Adrenal gland (tissue), 12 donors: ENCODE data around the gene INKA2. TPM values are rescaled to one million over a fixed set of nuclear protein-coding genes. Genes with fewer than 3 reads are reported as not detected.
A peak's percentile ranks its signal among the peaks of the same experiment; 100 is the strongest.

Source experiments
- DNase-seq, 7 donors: peaks; one replicate each; pipeline ENCODE4 v3.0.0-alpha.2; 2019 to 2020
- H3K27ac ChIP-seq, 5 donors: fragments of 200-600 bp; sonication (generic) in 4 of 5; 1 replicate in 3 of 5; 2 replicates in 2 of 5; pipeline versions ENCODE4 v1.5.1 to v1.8.0; 2016 to 2020; ENCODE audit warnings: mild to moderate bottlenecking in 1 of 5
- H3K27me3 ChIP-seq: fragments of 200-600 bp; 2 replicates; pipeline ENCODE4 v1.8.0; 2021
- H3K36me3 ChIP-seq, 2 donors: fragments of 200-600 bp; replicated peaks in 1 of 2; 1 replicate in 1 of 2; 2 replicates in 1 of 2; pipeline versions ENCODE4 v1.5.1 to v1.8.0; 2018 to 2022
- H3K4me1 ChIP-seq, 2 donors: fragments of 200-600 bp; replicated peaks in 1 of 2; 1 replicate in 1 of 2; 2 replicates in 1 of 2; pipeline versions ENCODE4 v1.5.1 to v1.8.0; 2018 to 2021
- H3K4me3 ChIP-seq, 4 donors: fragments of 200-600 bp; sonication (generic) in 3 of 4; one replicate each; pipeline ENCODE4 v1.5.1; 2016 to 2018
- H3K9me3 ChIP-seq, 3 donors: fragments of 200-600 bp; sonication (generic) in 1 of 3; replicated peaks in 1 of 3; 1 replicate in 2 of 3; 2 replicates in 1 of 3; pipeline versions ENCODE4 v1.5.1 to v1.8.0; 2016 to 2021
- CTCF ChIP-seq, 6 experiments: fragments of 450-650 bp in 4 of 6; fragments of 200-600 bp in 2 of 6; sonication (generic) in 1 of 6; IDR thresholded peaks; 1 replicate in 5 of 6; 2 replicates in 1 of 6; pipeline versions ENCODE4 v1.5.1 to v1.8.0; 2016 to 2021; ENCODE audit warnings: antibody characterized with exemption in 6 of 6, mild to moderate bottlenecking in 2 of 6, moderate library complexity in 1 of 6
- POLR2A ChIP-seq, 2 donors: fragments of 450-650 bp; IDR thresholded peaks; one replicate each; pipeline ENCODE4 v1.6.1; 2017; ENCODE audit warnings: antibody characterized with exemption in 2 of 2, mild to moderate bottlenecking in 2 of 2, moderate library complexity in 1 of 2
- WGBS, 4 donors: extraction: QIAGEN DNeasy Blood & Tissue Kit in 2 of 4; methylation state at CpG; one replicate each; pipeline versions ENCODE4 v1.1.5 to v1.1.7; 2013 to 2017; 5-methylcytosine and 5-hydroxymethylcytosine counted together
- intact Hi-C, 2 donors: fragments of 100-400 bp; cut with DNase I; formaldehyde crosslinking; loops; one replicate each; pipeline versions ENCODE4 v1.14.1 to v1.15.0; 2022 to 2023
- polyA plus RNA-seq, 3 donors: library from polyadenylated mRNA; stranded (reverse); fragments of 200-250 nt in 2 of 3; fragments of 350-450 nt in 1 of 3; fragmentation: Illumina TruSeq in 1 of 3; extraction: RNeasy Lipid Tissue Mini Kit (QIAGEN cat#74804) in 1 of 3; gene quantifications; one replicate each; pipeline ENCODE4 v1.2.3, GENCODE V29; 2013 to 2014
- total RNA-seq, 9 donors: library from RNA; depleted of rRNA in 4 of 9; stranded (reverse); fragments of >200 nt in 4 of 9; fragments of 120-200 nt in 1 of 9; fragmentation: NEBNext Ultra II Directional in 1 of 9; extraction: Animal tissue kit (Norgen Biotek cat#: 25700) in 1 of 9; gene quantifications; one replicate each; pipeline versions ENCODE4 v1.1.0 to v1.2.4, GENCODE V29; 2013 to 2023
- donor health status: healthy with polysubstance abuse.
- donor health status: Bipolar disorder and iron deficiency.
- donor health status: DM: yes; HTN: yes; CAD: no.
- donor health status: DM: no; HTN: no; CAD: no.
- donor health status: DM: no; HTN: no; CAD: no.
- donor health status: DM: yes; HTN: yes; CAD: no.

INKA2 gene
- total and polyA plus RNA-seq, 12 donors = 0.61 to 4.7 (median 0.98) TPM; not detected in 1

- TF ChIP-seq POLR2A (IDR thresholded peaks at IDR 0.05) = no peak
- H3K36me3 ChIP-seq = no peaks in the 10 kb centered on the region
- 56 to 76% (median 66%) methylated on average over 9 of the region's 9 CpGs for WGBS, 4 donors
- peaks cover 3 to 22% of the 10 kb centered on the region in 2 donors for H3K4me1 ChIP-seq
- no peaks in the 10 kb centered on the region for H3K27me3 ChIP-seq
- H3K27ac ChIP-seq = peak overlapping the region in 4 of 5 donors; percentile 7 to 88 (median 39)
- no peaks in the 10 kb centered on the region for H3K9me3 ChIP-seq
- intact Hi-C loops = no loop called here
- peak in 6 of 7 donors; percentile 33 to 78 (median 48) for DNase-seq
- H3K4me3 ChIP-seq = no peak overlapping the region
Observed at GRCh38 chr1:111733183-111733991, 5.8 kb downstream of the INKA2 start.

DNA sequence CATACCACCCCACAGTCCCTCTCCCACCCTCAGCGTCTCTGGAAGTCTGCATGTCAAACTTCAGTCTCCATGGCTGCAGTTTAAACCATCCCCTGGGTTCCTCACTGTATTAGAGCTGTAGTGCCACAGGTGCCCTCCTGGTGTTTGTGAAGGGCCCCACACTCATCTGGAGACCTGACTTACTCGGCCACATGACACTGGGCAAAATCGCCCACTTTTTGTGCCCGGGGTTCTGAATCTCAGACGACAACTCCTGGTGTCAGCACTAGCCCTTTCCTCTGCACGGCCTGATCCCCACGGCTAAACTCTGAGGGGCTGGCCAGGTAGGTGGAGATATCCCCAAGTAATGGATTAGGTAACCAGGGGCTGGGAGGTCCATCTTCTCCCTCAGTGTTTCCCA lies 6.5 kb downstream of the INKA2 start:
- intact Hi-C loops = no loop called here
- H3K4me1 ChIP-seq = peaks cover 0 to 15% of the 10 kb centered on the region in 2 donors
- TF ChIP-seq CTCF (IDR thresholded peaks at IDR 0.05) (no peak), POLR2A (IDR thresholded peaks at IDR 0.05) (no peak)
- H3K27ac ChIP-seq = peak overlapping the region in 2 of 5 donors; percentile 64 to 88
- DNase-seq = peak in 2 of 7 donors; percentile 10 to 41
- H3K36me3 ChIP-seq = no peaks in the 10 kb centered on the region
- H3K9me3 ChIP-seq = no peaks in the 10 kb centered on the region
- no peak overlapping the region for H3K4me3 ChIP-seq
- 90 to 95% (median 91%) methylated on average over 7 of the region's 7 CpGs for WGBS, 4 donors
- no peaks in the 10 kb centered on the region for H3K27me3 ChIP-seq

- no peaks in the 10 kb centered on the region for H3K36me3 ChIP-seq
- no peak overlapping the region for H3K4me3 ChIP-seq
- WGBS, 4 donors = 78 to 85% (median 80%) methylated on average over 6 of the region's 6 CpGs
- H3K4me1 ChIP-seq = peaks cover 0 to 8% of the 10 kb centered on the region in 2 donors
- no peaks in the 10 kb centered on the region for H3K9me3 ChIP-seq
- no peak for TF ChIP-seq POLR2A (IDR thresholded peaks at IDR 0.05)
- TF ChIP-seq CTCF (IDR thresholded peaks at IDR 0.05) = no peak
- intact Hi-C loops = no loop called here
- no peaks in the 10 kb centered on the region for H3K27me3 ChIP-seq
- DNase-seq = peak in 2 of 7 donors; percentile 8 to 33
- H3K27ac ChIP-seq = no peak overlapping the region
Observed at GRCh38 chr1:111731956-111732355, 7.2 kb downstream of the INKA2 start.

DNA sequence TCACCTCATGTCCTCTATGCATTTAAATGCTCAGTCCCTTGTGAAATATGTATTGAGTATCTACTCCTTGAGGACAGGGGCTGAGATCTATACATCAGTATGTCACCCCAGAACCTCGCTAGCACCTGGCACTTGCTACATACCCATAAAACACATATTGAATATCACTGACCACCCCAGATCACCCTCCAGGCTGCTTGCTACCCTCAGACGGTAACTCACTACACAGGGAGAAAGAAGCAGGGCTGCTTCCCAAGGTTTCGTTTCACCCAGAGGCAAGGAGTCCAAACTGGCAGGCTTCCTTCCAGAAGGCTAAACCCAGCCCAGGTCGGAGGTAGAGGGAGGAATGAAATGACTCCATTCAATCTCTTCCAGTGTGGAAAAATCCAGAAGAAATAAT lies 8.5 kb downstream of the INKA2 start:
- TF ChIP-seq POLR2A (IDR thresholded peaks at IDR 0.05) (no peak), CTCF (IDR thresholded peaks at IDR 0.05) (no peak)
- Histone ChIP-seq H3K4me3 (no peak overlapping the region), H3K36me3 (no peaks in the 10 kb centered on the region), H3K4me1 (no peaks in the 10 kb centered on the region), H3K9me3 (no peaks in the 10 kb centered on the region), H3K27me3 (no peaks in the 10 kb centered on the region), H3K27ac (no peak overlapping the region)
- intact Hi-C loops = no loop called here
- WGBS, 4 donors = 80 to 88% (median 84%) methylated on average over 4 of the region's 4 CpGs
- peak in 1 of 7 donors; percentile 12 for DNase-seq
